Skeletal muscle tissue (tissue), 4 donors: ENCODE measurements around the gene ZNF784. TPM values are rescaled to one million over a fixed set of nuclear protein-coding genes. Genes with fewer than 3 reads are reported as not detected.

Experiments
- H3K27ac ChIP-seq: one replicate; pipeline ENCODE4 v1.7.0; 2013; ENCODE audit warnings: mild to moderate bottlenecking, low read depth, low read length, inconsistent platforms
- H3K27me3 ChIP-seq, 3 donors: one replicate each; pipeline ENCODE4 v1.7.0; 2013; ENCODE audit warnings: low read length in 3 of 3; ENCODE audit not compliant: control insufficient read depth in 3 of 3, insufficient read depth in 3 of 3
- H3K36me3 ChIP-seq, 3 donors: one replicate each; pipeline ENCODE4 v1.7.0; 2013; ENCODE audit warnings: low read length in 3 of 3; ENCODE audit not compliant: control insufficient read depth in 3 of 3, insufficient read depth in 3 of 3
- H3K4me1 ChIP-seq, 3 donors: one replicate each; pipeline ENCODE4 v1.7.0; 2013; ENCODE audit warnings: low read length in 3 of 3, mild to moderate bottlenecking in 3 of 3; ENCODE audit not compliant: control insufficient read depth in 3 of 3, insufficient read depth in 3 of 3
- H3K4me3 ChIP-seq, 3 donors: one replicate each; pipeline ENCODE4 v1.7.0; 2013; ENCODE audit warnings: low read length in 3 of 3
- H3K9ac ChIP-seq, 3 donors: one replicate each; pipeline ENCODE4 v1.7.0; 2013; ENCODE audit warnings: low read length in 3 of 3, mild to moderate bottlenecking in 3 of 3, moderate library complexity in 2 of 3, low read depth in 1 of 3
- H3K9me3 ChIP-seq, 3 donors: one replicate each; pipeline ENCODE4 v1.7.0; 2013; ENCODE audit warnings: low read length in 3 of 3; ENCODE audit not compliant: control insufficient read depth in 3 of 3
- total RNA-seq: library from RNA; depleted of rRNA; stranded (reverse); fragments of >200 nt; gene quantifications from one replicate; pipeline ENCODE4 v1.2.3, GENCODE V29; 2014
- donor health status: Osteomylitis.

Gene ZNF784
- total RNA-seq, 1 donor from 2014 or later = 8.9 TPM

DNA sequence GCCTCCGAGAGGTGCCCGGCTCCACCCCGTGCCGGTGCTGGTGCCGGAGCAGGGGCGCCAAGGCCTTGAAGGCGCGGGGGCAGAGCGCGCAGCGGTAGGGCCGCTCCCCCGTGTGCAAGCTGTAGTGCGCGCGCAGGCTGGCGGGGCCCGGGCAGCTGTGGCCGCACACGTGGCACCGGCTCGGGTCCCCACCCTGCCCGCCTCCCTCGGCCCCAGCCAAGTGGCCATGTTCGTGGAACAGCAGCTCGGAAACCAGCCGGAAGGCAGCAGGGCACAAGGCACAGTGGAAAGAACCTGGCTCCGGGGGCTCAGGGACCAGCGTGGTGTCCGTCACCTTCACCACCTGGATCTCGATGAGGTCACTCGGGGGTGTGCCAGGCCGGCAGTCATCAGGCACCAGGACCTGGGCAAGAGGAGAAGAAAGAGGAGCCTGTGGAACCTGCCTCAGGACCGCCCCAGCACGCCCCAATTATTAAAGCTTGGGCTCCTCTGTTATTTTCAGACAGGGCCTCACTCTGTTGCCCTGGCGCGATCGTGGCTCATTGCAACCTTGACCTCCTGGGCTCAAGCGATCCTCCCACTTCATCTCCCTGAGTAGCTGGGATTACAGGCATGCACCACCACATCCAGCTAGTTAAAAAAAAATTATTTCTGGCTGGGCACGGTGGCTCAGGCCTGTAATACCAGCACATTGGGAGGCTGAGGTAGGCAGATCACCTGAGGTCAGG, 2.0 kb downstream of the ZNF784 start:
- Histone ChIP-seq H3K9ac (peak overlapping the region in 1 of 3 donors; percentile 54), H3K4me1 (peaks cover 37 to 53% (median 48%) of the 10 kb centered on the region in 3 donors), H3K36me3 (peaks cover 8 to 12% (median 9%) of the 10 kb centered on the region in 3 donors), H3K27me3 (no peaks in the 10 kb centered on the region), H3K9me3 (no peaks in the 10 kb centered on the region), H3K27ac (peak overlapping the region; percentile 90), H3K4me3 (peak overlapping the region in 2 of 3 donors; percentile 22 to 23)

DNA sequence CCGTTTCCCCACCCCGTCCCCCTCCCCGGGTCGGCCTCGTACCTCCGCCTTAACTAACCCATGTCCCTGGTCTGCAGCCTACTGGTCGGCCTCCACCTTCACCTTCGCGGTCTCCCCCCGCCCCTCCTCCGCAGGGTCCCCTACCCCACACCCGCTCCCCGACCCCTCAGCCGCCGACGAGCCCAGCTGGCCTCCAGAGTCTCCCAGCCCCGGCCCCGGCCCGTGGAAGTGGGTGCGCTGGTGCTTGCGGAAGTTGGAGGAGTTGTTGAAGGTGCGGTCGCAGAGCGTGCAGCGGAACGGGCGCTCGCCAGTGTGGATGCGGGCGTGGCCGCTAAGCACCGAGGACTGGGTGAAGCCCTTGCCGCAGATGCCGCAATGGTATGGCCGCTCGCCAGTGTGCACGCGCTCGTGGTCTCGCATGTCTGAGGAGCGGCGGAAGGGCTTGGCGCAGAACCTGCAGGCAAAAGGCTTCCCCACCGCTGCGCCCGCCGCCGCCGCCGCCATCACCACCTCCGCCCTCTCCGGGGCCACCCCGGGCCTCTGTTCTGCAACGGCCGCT, 2.6 kb downstream of the ZNF784 start:
- Histone ChIP-seq H3K4me1 (peaks cover 37 to 53% (median 48%) of the 10 kb centered on the region in 3 donors), H3K9me3 (no peaks in the 10 kb centered on the region), H3K27ac (peak overlapping the region; percentile 90), H3K4me3 (no peak overlapping the region), H3K9ac (no peak overlapping the region), H3K27me3 (no peaks in the 10 kb centered on the region), H3K36me3 (peaks cover 11 to 17% (median 13%) of the 10 kb centered on the region in 3 donors)

DNA sequence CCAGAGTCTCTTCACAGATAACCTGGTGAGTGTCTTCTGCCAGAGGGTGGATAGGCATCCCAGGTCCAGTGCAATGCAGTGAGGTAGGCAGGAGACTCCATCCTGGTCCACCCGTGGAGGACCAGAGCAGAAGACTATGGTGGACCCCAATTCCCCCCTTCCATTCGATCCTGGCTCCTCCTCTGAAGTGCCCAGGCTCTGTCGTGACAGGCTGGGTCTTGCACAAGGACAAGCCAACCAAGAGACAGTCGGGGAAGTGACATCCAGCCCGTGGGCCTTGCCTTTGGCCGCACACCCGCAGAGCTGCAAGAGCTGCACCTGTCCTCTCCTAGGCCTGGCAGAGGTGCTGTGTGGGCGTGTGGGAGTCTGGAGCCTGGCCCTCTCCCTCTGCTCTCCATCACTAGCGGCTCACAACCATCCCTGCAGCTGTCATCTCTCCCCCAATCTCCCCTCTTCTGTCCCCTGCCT, 3.1 kb downstream of the ZNF784 start:
- H3K9me3 ChIP-seq = no peaks in the 10 kb centered on the region
- H3K9ac ChIP-seq = peak overlapping the region in 1 of 3 donors; percentile 33
- H3K36me3 ChIP-seq = peaks cover 16 to 22% (median 18%) of the 10 kb centered on the region in 3 donors
- H3K27me3 ChIP-seq = no peaks in the 10 kb centered on the region
- H3K27ac ChIP-seq = peak overlapping the region; percentile 6
- no peak overlapping the region for H3K4me3 ChIP-seq
- peaks cover 37 to 53% (median 48%) of the 10 kb centered on the region in 3 donors for H3K4me1 ChIP-seq

DNA sequence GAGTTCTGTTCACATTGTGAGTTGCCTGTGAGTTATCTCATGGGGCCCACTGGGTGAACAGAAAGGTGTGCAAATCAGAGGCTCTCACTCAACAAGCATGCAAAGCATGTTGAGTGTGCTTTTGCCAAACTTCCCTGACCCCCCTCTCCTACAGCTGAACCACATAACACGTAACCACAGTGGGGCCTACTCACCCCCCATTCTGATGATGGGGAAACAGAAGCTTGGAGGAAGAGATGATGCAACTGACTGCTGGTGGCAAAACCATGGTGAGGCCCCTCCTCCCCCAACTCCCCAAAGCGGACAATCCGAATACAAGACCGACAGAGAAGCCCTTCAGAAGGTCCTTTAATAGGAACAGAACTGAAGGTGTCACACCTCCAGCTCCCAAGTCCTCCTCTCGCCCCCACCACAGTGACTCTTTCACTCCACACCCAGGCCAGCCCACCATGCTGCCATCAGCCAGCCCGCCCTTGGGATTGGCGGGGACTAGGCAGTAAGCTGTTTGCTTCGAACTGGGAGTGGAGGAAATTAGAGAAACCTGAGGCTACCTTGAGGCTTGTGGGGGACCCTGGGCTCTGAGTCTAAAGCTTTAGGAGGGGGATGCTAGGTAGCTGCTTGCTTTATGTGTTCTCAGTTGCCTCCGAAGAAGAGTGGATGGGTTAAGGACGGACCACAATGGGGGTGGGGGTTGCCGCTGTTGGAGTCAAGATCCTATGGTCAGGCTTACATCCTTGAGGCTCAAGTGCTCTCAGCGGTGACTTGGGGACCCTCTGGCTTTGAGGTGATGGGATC, 3.8 kb downstream of the ZNF784 start:
- H3K36me3 ChIP-seq = peaks cover 17 to 29% (median 22%) of the 10 kb centered on the region in 3 donors
- H3K27ac ChIP-seq = peak overlapping the region; percentile 6
- H3K9ac ChIP-seq = peak overlapping the region in 1 of 3 donors; percentile 50
- H3K4me1 ChIP-seq = peaks cover 37 to 53% (median 48%) of the 10 kb centered on the region in 3 donors
- no peak overlapping the region for H3K4me3 ChIP-seq
- H3K9me3 ChIP-seq = no peaks in the 10 kb centered on the region
- H3K27me3 ChIP-seq = no peaks in the 10 kb centered on the region

DNA sequence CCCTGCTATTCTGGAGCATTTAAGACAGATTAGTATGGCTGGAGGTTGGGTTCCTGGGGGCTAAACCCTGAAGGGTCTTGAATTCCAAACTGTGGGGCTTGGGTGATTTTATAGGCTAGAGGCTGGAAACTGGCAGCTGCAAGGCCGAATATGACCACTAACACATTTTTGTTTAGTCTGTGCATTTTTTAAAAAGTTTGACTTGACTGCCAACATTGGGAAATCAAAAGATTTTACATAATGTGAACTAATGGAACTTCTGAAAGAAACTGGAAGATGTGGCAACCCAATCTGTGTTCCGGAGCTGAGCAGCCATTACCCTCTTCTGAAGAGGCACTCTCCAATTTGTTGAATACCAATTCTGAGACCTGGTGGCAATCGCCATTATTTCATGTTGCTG, 5.1 kb downstream of the ZNF784 start:
- Histone ChIP-seq H3K27ac (no peak overlapping the region), H3K36me3 (peaks cover 17 to 34% (median 26%) of the 10 kb centered on the region in 3 donors), H3K9ac (no peak overlapping the region), H3K9me3 (no peaks in the 10 kb centered on the region), H3K4me3 (no peak overlapping the region), H3K4me1 (peaks cover 32 to 46% (median 42%) of the 10 kb centered on the region in 3 donors), H3K27me3 (no peaks in the 10 kb centered on the region)

DNA sequence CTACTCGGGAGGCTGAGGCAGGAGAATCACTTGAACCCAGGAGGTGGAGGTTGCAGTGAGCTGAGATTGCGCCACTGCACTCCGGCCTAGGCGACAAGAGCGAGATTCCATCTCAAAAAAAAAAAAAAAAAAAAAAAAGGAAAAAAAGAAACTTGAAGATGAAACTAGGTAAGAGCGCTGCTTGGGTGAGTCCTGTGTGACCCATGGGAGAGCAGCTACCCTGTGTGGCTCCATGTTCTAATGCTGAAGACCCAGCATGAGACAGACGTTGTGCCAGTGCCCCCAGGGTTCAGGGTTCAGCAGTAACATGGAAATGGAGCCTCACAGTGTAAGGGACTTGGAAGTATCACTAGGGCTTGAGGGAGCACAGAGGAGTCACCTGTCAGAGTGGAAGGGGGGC, 5.9 kb downstream of the ZNF784 start:
- Histone ChIP-seq H3K27me3 (no peaks in the 10 kb centered on the region), H3K9ac (no peak overlapping the region), H3K4me3 (no peak overlapping the region), H3K36me3 (peaks cover 17 to 34% (median 26%) of the 10 kb centered on the region in 3 donors), H3K9me3 (no peaks in the 10 kb centered on the region), H3K4me1 (peaks cover 26 to 46% (median 37%) of the 10 kb centered on the region in 3 donors), H3K27ac (no peak overlapping the region)

DNA sequence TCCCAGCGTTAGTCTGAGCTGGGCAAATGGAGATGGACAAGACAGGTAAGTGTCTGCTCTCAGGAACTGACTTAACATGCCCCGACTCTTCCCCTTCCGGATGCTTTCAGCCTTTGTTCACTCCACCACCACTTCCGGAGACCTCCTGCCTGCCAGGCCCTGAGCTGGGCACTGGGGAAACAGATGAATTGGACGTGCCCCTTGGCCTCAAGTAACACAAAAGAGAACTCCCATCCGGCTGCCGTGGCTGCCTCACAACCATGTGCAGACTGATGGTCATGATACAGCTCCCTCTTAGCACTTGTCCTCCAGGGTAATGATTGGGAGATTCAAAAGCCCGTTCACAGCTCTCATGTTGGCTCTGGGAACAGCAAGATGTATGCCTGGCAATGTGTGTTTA, 6.9 kb downstream of the ZNF784 start:
- H3K4me1 ChIP-seq = peaks cover 27 to 42% (median 35%) of the 10 kb centered on the region in 3 donors
- H3K27me3 ChIP-seq = no peaks in the 10 kb centered on the region
- no peak overlapping the region for H3K9ac ChIP-seq
- H3K4me3 ChIP-seq = no peak overlapping the region
- peaks cover 17 to 39% (median 26%) of the 10 kb centered on the region in 3 donors for H3K36me3 ChIP-seq
- no peaks in the 10 kb centered on the region for H3K9me3 ChIP-seq
- H3K27ac ChIP-seq = no peak overlapping the region

DNA sequence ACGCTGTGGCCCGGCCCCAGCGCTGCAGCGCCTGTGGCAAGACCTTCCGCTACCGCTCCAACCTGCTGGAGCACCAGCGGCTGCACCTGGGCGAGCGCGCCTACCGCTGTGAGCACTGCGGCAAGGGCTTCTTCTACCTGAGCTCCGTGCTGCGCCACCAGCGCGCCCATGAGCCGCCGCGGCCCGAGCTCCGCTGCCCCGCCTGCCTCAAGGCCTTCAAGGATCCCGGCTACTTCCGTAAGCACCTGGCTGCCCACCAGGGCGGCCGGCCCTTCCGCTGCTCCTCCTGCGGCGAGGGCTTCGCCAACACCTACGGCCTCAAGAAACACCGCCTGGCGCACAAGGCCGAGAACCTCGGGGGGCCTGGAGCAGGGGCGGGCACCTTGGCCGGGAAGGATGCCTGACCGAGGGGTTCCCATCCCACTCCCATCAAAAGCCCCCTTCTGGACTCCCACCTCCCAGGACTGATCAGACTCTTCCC, 7.9 kb downstream of the ZNF784 start:
- Histone ChIP-seq H3K27ac (no peak overlapping the region), H3K4me3 (no peak overlapping the region), H3K36me3 (peaks cover 17 to 36% (median 26%) of the 10 kb centered on the region in 3 donors), H3K4me1 (peaks cover 37 to 44% (median 40%) of the 10 kb centered on the region in 3 donors), H3K27me3 (no peaks in the 10 kb centered on the region), H3K9me3 (no peaks in the 10 kb centered on the region), H3K9ac (no peak overlapping the region)

DNA sequence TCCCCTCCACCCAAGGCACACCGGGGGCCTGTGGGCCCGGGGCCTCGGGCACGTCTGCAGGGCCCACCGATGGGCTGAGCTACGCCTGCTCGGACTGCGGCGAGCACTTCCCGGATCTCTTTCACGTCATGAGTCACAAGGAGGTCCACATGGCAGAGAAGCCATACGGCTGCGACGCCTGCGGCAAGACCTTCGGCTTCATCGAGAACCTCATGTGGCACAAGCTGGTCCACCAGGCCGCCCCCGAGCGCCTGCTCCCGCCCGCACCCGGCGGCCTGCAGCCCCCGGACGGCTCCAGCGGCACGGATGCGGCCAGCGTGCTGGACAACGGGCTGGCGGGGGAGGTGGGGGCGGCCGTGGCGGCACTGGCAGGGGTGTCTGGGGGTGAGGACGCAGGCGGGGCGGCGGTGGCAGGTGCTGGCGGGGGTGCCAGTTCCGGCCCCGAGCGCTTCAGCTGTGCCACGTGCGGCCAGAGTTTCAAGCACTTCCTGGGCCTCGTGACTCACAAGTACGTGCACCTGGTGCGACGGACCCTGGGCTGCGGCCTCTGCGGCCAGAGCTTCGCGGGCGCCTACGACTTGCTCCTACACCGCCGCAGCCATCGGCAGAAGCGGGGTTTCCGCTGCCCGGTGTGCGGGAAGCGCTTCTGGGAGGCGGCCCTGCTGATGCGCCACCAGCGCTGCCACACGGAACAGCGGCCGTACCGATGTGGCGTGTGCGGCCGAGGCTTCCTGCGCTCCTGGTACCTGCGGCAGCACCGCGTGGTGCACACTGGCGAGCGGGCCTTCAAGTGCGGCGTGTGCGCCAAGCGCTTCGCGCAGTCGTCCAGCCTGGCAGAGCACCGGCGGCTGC, 8.6 kb downstream of the ZNF784 start:
- Histone ChIP-seq H3K4me1 (peaks cover 39 to 44% (median 40%) of the 10 kb centered on the region in 3 donors), H3K27me3 (no peaks in the 10 kb centered on the region), H3K9me3 (no peaks in the 10 kb centered on the region), H3K27ac (no peak overlapping the region), H3K4me3 (no peak overlapping the region), H3K9ac (no peak overlapping the region), H3K36me3 (peaks cover 15 to 31% (median 21%) of the 10 kb centered on the region in 3 donors)
